Stomach (tissue), 4 donors: ENCODE data around the gene ATF7.

Experiments used
- CTCF ChIP-seq, 7 experiments: fragments of 450-650 bp in 4 of 7; fragments of 200-600 bp in 3 of 7; sonication (generic) in 3 of 7; IDR thresholded peaks; one replicate each; pipeline ENCODE4 v1.5.1; 2016 to 2019; ENCODE audit warnings: antibody characterized with exemption in 7 of 7, control low read depth in 2 of 7, mild to moderate bottlenecking in 1 of 7
- EP300 ChIP-seq: sonication (generic); formaldehyde crosslinking; IDR thresholded peaks from one replicate; pipeline ENCODE4 v1.6.1; 2017; ENCODE audit warnings: antibody characterized with exemption
- POLR2AphosphoS5 ChIP-seq, 3 donors: sonication (generic); formaldehyde crosslinking; IDR thresholded peaks; one replicate each; pipeline ENCODE4 v1.6.1; 2016; ENCODE audit warnings: antibody characterized with exemption in 3 of 3

- TF ChIP-seq CTCF (IDR thresholded peaks at IDR 0.05) = no peak
- TF ChIP-seq POLR2AphosphoS5 (IDR thresholded peaks at IDR 0.05) = no peak
- TF ChIP-seq EP300 = no peak
Measured at GRCh38 chr12:53532021-53532420, 94.2 kb downstream of the ATF7 start.
